ENCODE data around the gene CPT1B.
A peak's percentile ranks its signal among the peaks of the same experiment; 100 is the strongest.
"Not testable (repeated sequence)": the region's sequence is repeated elsewhere in the genome, so short reads cannot be mapped to it uniquely, and the experiment has no call there.

Gene CPT1B

DNA sequence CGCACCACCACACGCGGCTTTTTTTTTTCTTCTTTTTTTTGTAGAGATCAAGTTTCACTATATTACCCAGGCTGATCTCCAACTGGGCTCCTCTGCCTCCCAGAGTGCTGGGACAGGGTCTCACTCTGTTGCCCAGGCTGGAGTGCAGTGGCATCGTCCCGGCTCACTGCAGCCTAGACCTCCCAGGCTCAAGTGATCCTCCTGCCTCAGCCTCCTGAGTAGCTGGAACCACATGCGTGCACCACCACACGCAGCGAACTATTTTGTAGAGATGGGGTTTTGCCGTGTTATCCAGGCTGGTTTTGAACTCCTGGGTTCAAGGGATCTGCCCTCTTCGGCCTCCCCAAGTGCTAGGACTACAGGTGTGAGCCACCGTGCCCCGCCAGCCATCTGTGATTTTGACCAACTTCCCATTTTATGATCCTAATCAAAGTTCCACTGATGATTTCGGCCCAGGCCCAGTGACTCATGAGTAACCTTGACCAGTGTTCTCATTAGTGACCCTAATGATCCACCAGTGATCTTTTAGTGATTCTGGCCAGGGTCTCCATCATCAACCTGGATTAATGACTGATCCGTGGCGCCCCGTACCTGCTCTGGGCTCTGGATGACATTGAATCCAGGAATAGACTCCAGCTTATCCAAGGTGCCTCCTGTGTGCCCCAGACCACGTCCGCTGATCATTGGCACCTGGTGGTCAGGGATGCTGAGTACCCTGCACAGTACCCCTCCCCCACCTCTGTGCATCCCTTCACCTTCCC is 50.1 kb downstream of the CPT1B start:
- DNase-seq (ENCODE audit: low read depth), result no peak

DNA sequence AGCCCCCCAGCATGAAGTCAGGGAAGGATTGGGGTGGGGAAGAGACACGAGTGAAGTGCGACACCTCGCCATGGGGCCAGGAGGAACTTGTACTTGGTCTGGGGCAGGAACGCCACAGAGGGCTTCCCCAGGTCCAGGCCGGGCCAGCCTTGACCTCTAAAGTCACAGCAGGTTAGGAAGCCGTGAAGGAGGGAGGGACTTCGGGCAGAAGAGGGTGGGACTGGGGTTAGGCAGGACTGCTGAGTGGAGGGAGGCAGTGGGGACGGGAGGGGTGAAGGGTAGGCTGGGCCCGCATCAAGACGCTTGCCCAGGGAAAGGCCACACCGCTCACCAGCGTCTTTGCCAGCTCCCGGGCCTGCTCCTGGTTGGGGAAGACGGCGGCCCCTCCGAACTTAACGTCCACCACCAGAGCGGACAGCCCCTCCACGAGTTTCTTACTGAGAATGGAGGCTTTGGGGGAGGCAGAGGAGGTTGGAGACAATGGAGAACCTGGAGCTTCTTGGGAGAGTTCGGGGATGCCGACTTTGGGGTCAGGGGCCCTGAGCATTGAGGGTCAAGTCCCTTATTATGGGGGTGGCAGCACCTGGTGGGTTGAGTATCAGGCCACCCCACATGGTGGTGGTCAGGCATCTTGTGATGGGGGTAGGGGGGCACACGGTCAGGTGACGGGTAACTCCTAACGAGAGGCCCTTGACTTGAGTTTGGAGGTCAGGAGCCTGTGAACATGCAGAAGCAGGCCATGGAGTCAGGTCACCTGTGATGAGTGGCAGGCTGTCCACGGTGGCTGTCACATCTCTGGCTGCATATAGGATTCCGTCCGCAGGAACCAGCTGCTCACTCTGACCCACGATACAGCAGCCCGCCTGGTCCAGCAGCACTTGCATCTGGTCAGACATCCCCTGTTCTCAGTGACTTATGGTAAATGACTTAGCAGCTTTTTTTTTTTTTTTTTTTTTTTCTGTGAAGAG is 51.1 kb downstream of the CPT1B start:
- DNase-seq (ENCODE audit: low read depth), result no peak

DNA sequence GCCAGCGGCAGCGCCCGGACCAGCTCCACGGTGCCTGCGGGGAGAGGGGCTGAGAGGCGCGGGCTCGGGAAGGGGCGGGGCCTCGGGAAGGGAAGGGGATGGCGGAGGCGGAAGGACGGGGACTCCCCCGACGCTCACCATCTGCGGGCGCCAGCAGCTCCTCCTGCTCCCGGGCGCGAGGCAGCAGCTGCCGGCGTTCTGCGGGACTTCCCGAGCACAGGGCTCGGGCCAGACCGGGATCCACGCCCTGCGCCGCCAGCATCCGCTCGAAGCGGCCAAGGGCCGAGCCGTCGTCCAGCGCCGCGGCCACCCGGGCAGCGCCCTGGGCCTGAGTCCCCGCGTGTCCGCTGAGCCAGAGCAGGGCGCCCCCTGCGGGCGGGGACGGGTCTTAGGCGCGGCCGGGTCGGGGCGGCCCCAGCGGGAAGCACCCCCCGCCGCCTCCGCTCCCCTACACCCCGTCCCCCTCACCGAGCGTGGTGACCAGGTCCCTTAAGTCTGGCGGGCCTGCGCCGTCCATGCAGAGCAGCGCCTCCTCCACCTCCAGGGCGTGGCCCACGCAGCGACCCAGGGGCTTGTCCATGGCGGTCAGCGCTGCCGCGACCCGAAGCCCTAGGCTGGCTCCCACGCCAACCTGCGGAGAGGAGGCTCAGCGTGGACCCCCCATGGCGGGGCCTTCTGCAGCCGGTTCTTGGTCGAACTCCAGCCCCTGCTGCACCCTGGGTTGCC is 52.0 kb downstream of the CPT1B start:
- no peak for DNase-seq (ENCODE audit: low read depth)

DNA sequence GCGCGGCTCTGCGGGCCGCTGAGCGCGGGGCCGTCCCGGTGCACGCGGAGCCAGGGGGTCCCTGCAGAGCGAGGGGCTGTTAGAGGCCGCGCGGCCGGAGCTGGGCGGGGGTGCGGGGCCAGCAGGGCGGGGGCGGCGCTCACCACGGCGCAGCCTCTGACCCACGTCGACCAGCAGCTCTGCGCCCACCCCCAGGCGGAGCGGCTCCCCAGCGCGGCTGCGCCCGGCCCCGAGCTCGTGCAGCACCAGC is 52.4 kb downstream of the CPT1B start:
- no peak for DNase-seq (ENCODE audit: low read depth)

DNA sequence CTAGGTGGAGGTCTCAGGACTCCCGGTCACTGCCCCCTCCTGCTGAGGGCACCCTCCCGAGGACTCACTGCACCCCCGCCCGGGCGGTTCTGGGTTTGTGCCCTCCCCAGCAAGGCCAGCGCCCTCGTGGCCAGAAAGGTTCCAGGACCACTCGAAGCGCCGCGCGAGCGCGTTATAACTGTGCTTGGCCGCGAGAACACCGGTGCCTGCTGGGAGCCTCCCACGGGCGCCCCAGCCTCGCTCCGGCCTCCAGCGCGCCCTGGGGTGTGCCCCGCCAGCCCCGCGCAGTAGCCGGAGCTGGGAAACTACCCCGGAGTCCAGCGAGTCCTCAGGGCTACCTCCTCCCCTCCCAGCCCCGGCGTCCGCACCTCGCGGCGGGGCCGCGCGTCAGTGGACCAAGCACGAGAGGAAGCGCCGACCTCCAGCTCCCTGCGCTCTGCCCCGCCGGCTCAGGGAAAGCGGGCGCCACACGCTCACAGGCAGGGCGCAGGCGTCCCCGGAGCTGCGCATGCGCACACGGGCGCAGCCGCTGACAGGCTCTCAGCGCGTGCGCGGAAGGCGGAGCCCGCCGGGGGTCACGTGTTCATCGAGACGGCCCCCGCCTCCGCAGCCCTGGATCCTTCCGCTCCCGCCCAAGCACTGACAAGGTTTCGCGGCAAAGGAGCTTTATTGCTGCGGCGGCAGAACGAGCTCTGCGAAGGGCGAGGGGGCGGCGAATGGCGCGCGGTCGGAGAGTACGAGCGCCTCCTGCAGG is 52.9 kb downstream of the CPT1B start, which contains the start of gene SCO2:
Gene SCO2 (minus strand): TSS at position 495 of the 754 bp plus-strand sequence. CDS start 1,187 bp downstream, outside the sequence.
- peak; percentile 92 for DNase-seq (ENCODE audit: low read depth)

DNA sequence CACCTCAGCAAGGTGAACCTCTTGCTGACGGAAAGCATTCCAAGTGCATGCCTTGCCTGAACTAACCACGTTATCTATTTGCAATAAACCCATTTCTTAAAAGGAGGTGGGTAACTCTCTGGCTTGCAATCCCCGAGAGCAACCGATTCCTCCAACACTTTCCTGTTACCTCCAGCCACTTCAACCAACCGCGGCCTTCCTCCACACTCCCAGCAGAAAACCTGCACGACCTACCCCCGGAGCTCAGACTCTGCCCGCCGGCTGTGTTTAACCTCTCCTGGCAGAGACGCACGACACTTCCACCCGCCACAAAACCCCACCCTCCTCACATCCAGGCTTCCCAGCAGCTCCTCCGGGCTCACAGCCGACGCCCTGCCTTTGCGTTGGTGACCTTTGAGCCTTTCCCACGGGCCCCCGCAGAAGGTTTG is 53.5 kb downstream of the CPT1B start:
- no peak for DNase-seq (ENCODE audit: low read depth)

DNA sequence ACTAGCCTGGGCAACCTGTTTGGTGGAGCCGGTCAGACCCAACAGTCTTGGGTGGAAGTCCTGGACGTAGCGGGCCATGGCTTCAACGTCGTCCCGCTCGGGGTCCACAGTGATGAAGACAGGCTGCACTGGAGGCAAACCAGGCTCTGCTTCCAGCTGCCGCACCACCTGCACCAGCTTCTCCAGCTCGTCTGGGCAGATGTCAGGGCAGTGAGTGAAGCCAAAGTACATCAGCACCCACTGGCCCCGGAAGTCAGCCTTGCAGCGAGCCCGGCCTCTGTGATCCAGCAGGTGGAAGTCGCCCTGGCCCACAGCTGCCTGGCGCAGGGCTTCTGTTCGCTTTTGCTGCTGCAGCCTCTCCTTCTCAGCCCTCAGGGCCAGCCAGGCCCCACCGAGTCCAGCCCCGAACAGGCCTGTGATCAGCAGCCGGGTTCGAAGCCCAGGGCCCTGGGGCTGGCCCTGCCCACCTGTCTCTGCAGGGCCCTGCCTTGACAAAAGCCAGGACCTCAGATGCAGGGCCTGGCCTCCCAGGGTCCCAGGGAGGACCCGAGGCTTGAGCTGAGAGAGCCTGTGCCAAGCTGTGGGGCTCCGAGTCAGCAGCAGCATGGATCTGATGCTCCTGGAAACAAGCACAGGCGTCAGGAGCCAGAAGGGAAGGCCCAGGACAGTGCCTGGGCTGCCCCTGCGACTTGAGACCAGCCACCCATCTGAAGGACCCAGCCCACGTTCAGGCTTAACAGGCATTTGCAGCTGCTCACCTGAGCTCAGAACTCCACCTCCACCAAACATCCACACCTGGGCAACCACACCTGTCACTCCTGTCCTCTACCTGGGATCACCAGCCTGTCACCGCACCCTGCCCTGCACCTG is 54.2 kb downstream of the CPT1B start:
- DNase-seq (ENCODE audit: low read depth), result no peak

DNA sequence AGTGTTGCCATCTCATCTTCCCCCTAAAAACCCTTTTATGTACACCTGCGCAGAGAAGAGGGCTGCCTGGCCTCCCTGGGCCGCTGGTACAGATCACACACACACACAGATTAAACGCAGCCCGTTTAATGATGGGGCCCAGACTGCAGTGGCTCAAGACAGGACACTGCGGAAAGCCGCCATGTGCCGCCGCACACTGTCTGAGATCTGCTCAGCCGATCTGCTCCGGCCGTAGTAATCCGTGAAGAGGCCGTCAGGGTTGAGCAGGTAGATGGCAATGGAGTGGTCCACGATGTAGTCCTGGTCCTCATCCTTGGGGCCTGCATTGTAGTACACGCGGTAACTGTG is 54.8 kb downstream of the CPT1B start:
- no peak for DNase-seq (ENCODE audit: low read depth)

DNA sequence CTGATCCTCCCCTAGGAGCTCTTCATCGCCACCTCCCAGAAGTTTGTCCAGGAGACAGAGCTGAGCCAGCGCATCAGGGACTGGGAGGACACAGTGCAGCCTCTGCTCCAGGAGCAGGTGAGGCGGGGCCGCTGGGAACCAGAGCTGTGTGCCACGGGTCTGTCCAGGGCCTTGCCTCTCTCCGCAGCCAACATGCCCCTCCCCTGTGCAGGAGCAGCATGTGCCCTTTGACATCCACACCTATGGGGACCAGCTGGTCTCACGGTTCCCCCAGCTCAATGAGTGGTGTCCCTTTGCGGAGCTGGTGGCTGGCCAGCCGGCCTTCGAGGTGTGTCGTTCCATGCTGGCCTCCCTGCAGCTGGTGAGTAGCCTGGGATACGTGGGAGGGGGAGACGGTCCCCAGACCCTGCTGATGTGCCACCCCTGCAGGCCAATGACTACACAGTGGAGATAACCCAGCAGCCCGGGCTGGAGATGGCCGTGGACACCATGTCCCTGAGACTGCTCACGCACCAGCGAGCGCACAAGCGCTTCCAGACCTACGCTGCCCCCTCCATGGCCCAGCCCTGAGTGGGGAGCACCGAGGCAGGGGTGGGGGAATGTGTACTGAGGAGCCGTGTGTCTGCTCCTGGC is 55.3 kb downstream of the CPT1B start:
- no peak for DNase-seq (ENCODE audit: low read depth)

DNA sequence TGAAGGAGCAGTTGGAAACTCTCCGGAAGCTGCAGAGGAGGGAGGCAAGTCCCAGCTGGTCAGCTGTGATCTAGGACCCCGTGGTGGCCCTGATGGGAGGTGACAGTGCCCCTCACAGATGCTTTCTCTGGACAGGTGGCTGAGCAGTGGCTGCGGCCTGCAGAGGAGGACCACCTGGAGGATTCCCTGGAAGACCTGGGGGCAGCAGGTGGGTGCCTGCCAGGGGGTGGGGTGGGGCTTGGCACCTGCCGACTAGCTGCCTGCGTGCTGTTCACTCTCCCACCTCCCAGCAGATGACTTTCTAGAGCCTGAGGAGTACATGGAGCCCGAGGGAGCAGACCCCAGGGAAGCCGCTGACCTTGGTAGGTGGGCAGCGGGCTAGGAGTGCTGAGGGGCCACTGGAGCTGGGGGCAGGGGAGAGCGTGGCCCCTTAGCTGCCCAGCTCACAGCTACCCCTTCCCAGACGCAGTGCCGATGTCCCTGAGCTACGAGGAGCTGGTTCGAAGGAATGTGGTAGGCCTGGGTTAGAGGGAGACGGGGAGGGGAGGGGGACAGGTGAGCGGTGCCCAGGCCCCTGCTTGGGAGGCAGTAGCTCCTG is 55.9 kb downstream of the CPT1B start:
- DNase-seq (ENCODE audit: low read depth), result no peak

DNA sequence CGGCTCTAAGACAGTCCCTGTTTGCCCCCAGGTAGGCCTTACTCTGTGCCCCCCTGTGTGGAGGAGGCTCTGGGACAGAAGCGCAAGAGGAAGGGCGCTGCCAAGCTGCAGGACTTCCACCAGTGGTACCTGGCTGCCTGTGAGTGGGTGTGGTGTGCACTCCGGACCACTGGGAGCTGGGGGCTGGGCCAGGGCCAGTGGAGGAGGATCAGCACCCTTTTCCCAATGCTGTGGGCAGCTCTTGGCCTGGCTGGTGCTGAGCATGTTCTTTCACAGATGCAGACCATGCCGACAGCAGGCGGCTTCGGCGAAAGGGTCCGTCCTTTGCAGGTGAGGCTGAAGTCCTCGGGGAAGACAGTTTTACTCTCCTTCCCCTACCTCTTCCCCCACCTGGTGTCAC is 56.5 kb downstream of the CPT1B start:
- no peak for DNase-seq (ENCODE audit: low read depth)

DNA sequence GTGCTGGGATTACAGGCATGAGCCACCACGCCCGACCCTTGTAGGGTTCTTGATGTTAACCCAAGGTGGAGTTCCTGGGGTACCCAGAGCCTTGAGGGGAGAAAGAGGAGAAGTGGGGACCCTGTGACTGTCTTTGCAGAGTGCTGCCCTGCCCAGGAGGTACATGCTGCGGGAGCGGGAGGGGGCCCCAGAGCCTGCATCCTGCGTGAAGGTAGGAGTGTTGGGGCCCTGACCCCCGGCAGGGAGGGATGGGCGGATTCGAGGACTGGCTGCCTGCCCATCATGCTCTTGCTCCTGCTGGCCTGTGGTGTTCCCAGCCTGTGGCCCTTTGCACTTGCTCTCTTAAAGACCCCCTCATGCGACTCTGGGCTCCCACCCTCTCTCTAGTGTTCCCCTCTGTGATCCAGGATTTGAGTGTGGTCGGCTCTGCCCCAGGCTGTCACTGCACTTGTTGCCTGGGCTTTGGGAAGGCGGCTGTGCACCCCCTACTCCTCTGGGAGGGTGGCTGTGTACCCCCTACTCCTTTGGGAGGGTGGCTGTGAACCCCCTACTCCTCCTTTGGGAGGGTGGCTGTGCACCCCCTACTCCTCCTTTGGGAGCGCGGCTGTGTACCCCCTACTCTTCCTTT is 57.3 kb downstream of the CPT1B start:
- DNase-seq (ENCODE audit: low read depth), result no peak

DNA sequence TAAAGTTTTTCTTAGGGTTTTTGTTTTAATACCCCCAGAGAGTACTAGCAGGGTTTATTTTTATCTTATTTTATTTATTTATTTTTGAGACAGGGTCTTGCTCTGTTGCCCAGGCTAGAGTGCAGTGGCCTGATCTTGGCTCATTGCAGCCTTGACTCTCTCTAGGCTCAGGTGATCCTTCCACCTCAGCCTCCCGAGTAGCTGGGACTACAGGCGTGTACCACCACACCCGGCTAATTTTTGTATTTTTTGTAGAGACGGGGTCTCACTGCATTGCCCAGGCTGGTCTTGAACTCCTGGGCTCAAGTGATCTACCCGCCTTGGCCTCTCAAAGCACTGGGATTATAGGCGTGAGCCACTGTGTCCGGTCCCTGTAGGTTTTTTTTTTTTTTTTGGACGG is 58.0 kb downstream of the CPT1B start:
- DNase-seq (ENCODE audit: low read depth), result not testable (repeated sequence)

DNA sequence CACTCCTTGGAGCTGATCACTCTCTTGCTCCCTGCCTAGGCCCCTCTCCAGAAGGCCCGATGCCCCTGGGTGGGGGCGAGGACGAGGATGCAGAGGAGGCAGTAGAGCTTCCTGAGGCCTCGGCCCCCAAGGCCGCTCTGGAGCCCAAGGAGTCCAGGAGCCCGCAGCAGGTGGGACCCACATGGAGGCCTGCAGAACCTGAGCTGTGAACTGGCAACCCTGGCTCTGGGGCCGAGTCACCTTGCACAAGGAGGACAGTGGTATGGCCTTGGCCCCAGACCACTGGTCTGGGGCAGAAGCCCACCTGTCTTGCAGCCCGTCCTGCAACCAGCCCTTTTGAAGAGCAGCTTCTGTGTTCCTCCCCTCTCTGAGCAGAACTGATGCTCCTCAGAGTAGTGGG is 59.1 kb downstream of the CPT1B start:
- DNase-seq (ENCODE audit: low read depth), result no peak
